K562 (cell line): Measurements from ENCODE around the gene VEGFC.

Experiments used
- AFF1 ChIP-seq, 2 experiments: fragments of 450-650 bp; IDR thresholded peaks; 2 replicates each; pipeline ENCODE4 v1.6.1; 2018; ENCODE audit warnings: mild to moderate bottlenecking in 2 of 2, low read depth in 1 of 2; ENCODE audit not compliant: partially characterized antibody in 2 of 2
- FOXM1 ChIP-seq, 2 experiments: fragments of 450-650 bp in 1 of 2; sonication (generic) in 1 of 2; formaldehyde crosslinking in 1 of 2; IDR thresholded peaks; 2 replicates each; pipeline versions ENCODE4 v1.6.1 to v1.9.0; 2017 to 2022; ENCODE audit warnings: low read depth in 2 of 2, mild to moderate bottlenecking in 2 of 2, missing genetic modification reagents in 1 of 2, moderate library complexity in 1 of 2
- GTF2B ChIP-seq: IDR thresholded peaks from 2 replicates; pipeline ENCODE4 v1.6.1; 2011; ENCODE audit not compliant: insufficient read length; ENCODE audit errors: extremely low read depth
- HMG20A ChIP-seq: fragments of 450-650 bp; formaldehyde crosslinking; conservative IDR thresholded peaks from 2 replicates; pipeline ENCODE4 v1.4.0; 2020; ENCODE audit warnings: mild to moderate bottlenecking, mixed read lengths
- KAT7 ChIP-seq: sonication (generic); formaldehyde crosslinking; IDR thresholded peaks from 2 replicates; pipeline ENCODE4 v1.8.0; 2022; ENCODE audit warnings: missing genetic modification reagents, mild to moderate bottlenecking, borderline replicate concordance
- MAX ChIP-seq: sonication (generic); formaldehyde crosslinking; IDR thresholded peaks from 2 replicates; pipeline ENCODE4 v1.9.0; 2022; ENCODE audit warnings: mild to moderate bottlenecking, missing genetic modification reagents
- POLR2A ChIP-seq: fragments of 450-650 bp; conservative IDR thresholded peaks from 2 replicates; pipeline ENCODE4 v1.6.1; 2016
- POLR2AphosphoS5 ChIP-seq: IDR thresholded peaks from 2 replicates; pipeline ENCODE4 v1.6.1; 2011; ENCODE audit warnings: mild to moderate bottlenecking, low read depth, low read length, moderate library complexity; ENCODE audit not compliant: control insufficient read depth, insufficient read depth
- U2AF1 ChIP-seq: fragments of 200-400 bp; formaldehyde crosslinking; optimal IDR thresholded peaks from 2 replicates; pipeline ENCODE3; 2017; ENCODE audit warnings: mild to moderate bottlenecking, low read depth, low read length, moderate library complexity
- ZNF146 ChIP-seq: IDR thresholded peaks from one replicate; pipeline ENCODE4 v1.6.1; 2018; ENCODE audit warnings: missing compliant biosample characterization; ENCODE audit not compliant: unreplicated experiment

GRCh38 chr4:176825586-176825985 lies 32.9 kb upstream of the VEGFC start:
- TF ChIP-seq ZNF146 (CRISPR knock-in tag) (no peak), MAX (CRISPR knock-in tag) (no peak), U2AF1 (no peak), FOXM1 (IDR thresholded peaks at IDR 0.05; ENCODE audit: low read depth) (no peak), FOXM1 (CRISPR knock-in tag; IDR thresholded peaks at IDR 0.05; ENCODE audit: low read depth) (no peak), POLR2AphosphoS5 (no peak), POLR2A (no peak), AFF1 (IDR thresholded peaks at IDR 0.05; ENCODE audit: low read depth in 1 of 2, partially characterized antibody in 2 of 2) (no peak), KAT7 (CRISPR knock-in tag) (no peak), HMG20A (CRISPR knock-in tag) (no peak), GTF2B (no peak)
